ENCODE measurements around the gene NUDT9.
A peak's percentile ranks its signal among the peaks of the same experiment; 100 is the strongest.
"Not testable (repeated sequence)": the region's sequence is repeated elsewhere in the genome, so short reads cannot be mapped to it uniquely, and the experiment has no call there.

NUDT9 gene

GRCh38 chr4:87422104-87423052, at the start of gene NUDT9:
Gene NUDT9, plus strand, starts transcription at chr4:87422573. Its CDS starts 333 bp downstream, at chr4:87422906.
- peak; percentile 77 for DNase-seq

DNA sequence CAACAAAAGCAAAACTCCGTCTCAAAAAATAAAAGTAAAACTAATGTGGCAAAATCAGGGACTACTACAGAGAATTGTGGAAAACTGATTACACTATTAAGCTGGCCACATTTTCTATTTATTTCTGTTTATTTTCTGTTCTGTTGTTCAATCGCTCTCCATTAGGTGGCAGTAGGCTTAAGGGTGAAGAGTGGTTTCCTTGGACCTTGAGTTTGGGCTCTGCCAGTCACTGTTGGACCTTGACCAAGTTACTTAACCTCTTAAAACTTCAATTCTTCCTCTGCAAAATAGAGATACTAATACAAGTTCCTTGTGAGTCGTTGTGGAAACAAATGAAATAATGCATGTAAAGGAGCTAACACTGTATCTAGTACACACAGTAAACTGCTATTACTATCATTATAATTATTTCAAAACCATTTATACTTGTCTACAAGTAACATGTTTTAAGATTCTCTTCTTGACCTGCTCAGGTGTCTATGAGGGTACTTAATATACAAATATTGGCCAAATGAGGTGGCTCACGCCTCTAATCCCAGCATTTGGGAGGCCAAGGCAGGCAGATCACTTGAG, 46.6 kb upstream of the NUDT9 start:
- DNase-seq: no peak

DNA sequence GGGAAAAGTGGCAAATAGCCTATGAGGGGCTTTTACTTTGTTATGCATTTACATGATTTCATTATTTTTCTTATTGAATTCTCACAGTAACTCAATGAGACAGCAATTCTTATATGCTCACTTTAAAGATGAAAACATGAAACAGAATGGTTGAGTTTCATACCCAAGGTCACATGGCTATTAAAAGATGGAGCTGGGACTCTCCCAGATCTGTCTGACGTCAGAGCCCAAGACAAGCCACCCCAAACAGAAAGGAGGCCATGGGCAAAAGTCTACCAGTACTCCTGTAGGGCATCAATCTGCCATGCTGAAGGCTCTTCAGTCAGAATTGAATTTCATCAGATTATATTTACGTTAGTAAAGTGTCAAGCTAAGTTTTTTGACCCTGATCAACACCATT, 44.6 kb upstream of the NUDT9 start:
- no peak for DNase-seq

DNA sequence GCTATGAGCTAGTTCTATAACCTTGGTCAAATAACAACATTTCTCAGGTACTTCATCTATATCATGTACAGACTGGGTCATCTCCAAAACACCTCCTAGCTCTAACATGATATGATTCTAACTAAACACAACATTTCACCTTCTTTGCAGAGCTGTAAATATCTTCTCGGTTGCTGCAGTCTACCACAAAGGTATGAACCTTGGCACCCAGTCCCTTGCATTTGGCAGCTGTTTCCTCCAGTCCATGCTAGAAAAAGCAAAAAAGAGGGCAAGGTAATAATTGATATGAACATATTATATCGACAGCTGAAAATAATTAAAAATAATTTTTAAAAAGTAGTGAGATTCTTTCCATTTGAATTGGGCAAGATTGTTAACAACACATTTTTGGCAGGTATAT, 40.3 kb upstream of the NUDT9 start:
- DNase-seq: no peak

- DNase-seq: no peak
Measured at GRCh38 chr4:87382931-87383330, 39.4 kb upstream of the NUDT9 start.

DNA sequence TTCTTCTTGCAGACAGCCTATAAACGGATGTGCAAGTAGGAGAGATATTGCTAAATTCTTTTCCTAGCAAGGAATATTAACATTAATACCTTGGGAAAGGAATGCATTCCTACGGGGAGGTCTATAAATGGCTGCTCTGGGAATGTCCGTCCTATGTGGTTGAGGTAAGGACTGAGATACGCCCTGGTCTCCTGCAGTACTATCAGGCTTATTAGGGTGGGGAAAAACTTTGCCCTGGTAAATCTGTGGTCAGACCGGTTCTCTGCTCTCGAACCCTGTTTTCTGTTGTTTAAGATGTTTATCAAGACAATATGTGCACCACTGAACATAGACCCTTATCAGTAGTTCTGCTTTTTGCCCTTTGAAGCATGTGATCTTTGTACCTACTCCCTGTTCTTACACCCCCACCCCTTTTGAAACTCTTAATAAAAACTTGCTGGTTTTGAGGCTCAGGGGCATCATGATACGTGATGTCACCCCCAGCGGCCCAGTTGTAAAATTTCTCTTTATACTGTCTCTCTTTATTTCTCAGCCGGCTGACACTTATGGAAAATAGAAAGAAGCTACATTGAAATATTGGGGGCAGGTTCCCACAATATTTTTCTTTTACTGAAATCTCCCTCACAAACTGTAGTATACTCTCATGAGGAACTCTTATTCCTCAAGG, 37.8 kb upstream of the NUDT9 start:
- not testable (repeated sequence) for DNase-seq

GRCh38 chr4:87387237-87387636, 35.1 kb upstream of the NUDT9 start:
- no peak for DNase-seq

- no peak for DNase-seq
Measured at GRCh38 chr4:87388901-87389300, 33.5 kb upstream of the NUDT9 start.

DNA sequence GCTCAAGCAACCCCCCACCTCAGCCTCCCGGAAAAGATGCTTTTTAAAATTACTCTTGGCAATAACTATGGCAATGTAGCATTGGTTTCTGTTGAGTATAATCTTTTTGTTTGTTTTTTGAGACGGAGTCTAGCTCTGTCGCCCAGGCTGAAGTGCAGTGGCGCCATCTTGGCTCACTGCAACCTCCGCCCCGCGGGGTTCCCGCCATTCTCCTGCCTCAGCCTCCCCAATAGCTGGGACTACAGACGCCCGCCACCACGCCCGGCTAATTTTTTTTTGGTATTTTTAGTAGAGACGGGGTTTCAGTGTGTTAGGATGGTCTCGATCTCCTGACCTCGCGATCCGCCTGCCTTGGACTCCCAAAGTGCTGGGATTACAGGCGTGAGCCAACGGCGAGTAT, 32.3 kb upstream of the NUDT9 start:
- not testable (repeated sequence) for DNase-seq

DNA sequence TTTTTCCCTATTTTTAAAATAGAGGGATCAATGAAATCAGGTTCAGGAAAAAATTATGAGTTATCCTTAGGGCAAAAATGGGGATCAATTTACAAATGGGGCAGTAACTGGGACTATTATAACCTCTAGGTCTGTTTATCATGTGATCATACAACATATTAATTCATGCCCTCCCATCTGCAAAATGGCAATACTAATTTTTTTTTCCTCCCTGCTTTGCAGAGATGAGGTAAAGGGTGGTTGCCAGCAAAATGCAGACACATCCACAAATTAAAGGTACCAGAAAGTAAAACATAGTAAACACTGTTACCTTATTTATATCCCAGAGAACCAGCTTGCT, 31.9 kb upstream of the NUDT9 start:
- DNase-seq: no peak

DNA sequence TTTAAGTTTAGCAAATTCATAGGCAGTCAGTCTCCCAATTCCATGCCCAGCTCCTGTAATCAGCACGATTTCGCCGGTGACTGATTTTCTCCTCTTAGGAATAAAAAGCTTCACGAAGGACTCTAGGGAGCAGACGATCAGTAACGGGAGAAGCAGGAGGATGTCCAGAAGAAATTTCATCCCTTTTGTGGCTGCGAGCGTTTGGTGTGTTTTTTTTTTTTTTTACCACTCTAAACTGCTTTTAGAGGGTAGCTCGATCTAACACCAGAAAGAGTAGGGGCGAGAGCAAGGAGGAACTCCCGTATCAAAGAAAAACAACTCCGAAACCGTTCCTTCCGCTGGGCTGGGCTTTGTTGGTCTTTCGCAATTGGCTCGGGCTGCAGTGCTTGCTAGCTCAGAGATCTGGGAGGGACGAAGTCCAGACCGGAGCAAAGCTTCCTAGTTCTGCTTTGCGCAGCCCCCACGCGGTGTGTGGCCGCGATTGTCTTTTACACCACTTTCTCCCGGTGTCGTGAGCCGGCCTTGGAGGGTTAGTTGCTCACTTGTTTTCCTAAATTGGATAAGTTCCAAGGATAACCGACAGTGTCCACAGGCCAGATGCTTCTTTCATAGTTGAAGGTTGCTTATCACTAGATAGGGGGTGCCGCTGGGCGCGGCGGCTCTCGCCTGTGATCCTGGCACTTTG, 31.3 kb upstream of the NUDT9 start, which contains the start of gene HSD17B11:
TSS of gene HSD17B11 (minus strand) at position 298 of the 685 bp plus-strand sequence. CDS start at position 180, 118 bp downstream.
- DNase-seq: peak; percentile 67 to 71

DNA sequence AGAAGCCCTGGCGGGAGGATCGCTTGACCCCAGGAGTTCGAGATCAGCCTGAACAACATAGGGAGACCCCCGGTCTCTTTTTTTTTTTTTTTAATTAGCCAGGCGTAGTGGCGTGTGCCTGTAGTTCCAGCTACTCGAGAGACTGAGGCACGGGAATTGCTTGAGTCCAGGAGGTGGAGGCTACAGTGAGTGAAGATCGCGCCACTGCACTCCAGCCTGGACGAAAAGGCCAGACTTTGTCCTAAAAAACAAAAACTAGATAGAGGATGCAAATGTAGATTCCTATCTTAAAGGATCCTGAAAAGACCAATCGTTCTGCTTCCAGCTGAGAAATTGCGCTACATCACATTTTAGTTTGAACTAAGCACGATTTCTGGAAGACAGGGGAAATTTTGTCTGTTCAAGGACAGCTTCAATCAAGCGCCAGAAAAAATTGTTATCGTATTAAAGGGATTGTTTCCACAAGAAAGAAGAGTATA, 30.8 kb upstream of the NUDT9 start:
- DNase-seq: no peak

DNA sequence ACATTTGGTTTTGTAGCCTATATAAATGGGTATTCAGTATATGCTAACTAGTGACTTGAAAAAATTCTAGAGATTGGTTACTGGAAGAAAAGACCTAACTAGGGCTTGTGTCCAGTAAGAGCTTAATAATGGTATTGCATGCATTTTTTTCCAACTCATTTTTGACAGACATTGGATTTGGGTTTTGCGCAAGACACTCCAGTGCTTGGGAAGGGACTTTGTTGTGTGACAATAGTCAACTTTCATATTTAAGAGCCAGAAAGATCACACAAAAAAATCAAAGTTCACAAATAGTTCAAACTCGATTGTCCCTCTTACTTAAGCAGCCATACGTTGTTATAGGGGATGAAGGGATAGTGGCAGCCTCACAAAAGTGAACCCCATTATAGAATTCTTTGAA, 30.2 kb upstream of the NUDT9 start:
- DNase-seq: no peak

DNA sequence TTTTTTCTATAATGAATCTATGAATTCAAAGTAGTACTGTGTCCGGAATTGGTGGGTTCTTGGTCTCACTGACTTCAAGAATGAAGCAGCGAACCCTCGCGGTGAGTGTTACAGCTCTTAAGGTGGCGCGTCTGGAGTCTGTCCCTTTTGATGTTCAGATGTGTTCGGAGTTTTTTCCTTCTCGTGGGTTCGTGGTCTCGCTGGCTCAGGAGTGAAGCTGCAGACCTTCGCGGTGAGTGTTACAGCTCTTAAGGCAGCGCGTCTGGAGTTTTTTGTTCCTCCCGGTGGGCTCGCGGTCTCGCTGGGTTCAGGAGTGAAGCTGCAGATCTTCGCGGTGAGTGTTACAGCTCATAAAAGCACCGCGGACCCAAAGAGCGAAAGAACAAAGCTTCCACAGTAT, 27.3 kb upstream of the NUDT9 start:
- DNase-seq: not testable (repeated sequence)

DNA sequence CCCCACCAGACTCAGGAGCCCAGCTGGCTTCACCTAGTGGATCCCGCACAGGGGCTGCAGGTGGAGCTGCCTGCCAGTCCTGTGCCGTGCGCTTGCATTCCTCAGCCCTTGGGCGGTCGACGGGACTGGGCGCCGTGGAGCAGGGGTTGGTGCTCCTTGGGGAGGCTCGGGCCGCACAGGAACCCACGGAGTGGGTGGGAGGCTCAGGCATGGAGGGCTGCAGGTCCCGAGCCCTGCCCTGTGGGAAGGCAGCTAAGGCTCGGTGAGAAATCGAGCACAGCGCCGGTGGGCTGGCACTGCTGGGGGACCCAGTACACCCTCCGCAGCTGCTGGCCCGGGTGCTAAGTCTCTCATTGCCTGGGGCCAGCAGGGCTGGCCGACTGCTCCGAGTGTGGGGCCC, 26.5 kb upstream of the NUDT9 start:
- DNase-seq: not testable (repeated sequence)

GRCh38 chr4:87399148-87399547, 23.2 kb upstream of the NUDT9 start:
- no peak for DNase-seq

- DNase-seq: no peak
Measured at GRCh38 chr4:87399954-87400353, 22.4 kb upstream of the NUDT9 start.

DNA sequence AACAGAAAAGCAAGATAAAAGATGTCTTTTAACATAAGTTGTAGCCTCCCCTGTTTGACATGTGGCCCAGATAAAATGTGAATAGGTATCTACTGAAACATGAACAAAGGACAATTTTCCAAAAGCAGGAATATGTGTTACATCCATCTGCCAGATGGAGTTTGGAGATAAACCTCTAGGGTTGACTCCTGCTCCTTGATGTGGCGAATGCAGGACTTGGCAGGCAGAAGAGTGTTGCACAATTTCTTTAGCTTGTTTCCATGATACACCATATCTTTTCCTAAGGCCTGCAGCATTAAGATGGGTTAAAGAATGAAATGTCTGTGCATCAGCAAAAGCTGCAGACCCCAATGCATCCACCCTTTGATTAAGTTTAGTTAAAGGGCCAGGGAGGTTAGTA, 18.6 kb upstream of the NUDT9 start:
- DNase-seq: not testable (repeated sequence)

GRCh38 chr4:87405211-87405820, 17.1 kb upstream of the NUDT9 start:
- no peak for DNase-seq

DNA sequence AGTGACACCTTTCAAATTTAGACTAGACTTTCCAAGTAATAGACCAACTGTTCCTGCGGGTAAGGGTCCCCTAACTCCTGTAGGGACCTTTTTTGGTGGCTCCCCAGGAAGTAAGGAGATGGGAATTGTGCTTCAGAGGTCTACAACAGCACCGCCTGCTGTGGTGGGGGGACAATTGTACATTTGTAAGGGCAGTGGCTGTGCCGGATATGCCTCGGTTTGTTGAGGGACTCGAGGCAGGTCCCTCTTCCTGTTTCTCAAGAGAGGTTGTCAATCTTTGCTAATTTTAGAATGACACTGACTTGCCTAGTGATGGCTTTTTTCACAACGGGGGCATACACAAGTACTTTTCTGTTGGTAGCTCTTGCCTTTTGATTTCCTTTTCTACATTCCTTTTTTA, 15.9 kb upstream of the NUDT9 start:
- DNase-seq: no peak

DNA sequence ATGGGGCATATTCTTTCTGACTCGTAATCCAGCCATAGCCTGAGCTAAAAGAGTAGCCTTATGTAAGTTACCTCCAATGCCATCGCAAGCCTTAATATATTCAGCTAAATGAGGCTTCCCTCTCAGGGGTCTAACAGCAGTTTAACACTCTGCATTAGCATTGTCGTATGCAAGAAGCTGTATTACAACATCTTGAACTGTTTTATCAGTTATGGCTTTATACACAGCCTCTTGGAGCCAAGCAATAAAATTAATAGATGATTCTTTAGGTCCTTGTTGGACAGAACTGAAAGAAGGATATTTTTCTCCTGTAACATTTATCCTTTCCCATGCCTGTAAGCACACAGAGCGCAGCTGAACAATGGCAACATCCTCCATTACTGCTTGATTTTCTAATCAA, 15.5 kb upstream of the NUDT9 start:
- not testable (repeated sequence) for DNase-seq

DNA sequence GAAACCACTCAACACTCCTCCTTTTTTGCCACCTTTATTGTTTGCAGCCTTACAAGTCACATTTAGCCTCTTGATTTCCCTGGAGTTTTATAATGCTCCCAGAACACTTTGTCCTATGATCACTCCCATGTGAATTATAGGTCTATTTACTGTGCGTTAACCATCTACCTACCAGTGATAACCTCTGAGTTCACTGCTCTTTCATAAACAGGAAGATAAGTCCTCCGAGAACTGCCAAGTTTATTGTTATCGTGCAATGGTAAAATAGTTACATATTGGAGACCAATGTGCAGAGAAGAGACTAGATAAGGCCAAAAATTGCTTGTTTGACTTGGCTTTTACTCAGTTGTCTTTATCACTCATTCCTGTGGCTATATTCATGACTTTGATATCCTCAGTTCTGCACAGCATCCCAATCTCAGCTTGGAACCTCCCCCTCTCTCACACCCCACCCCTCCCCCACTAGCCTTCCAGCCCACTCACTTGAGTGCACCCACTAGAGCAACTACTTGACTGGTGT, 12.9 kb upstream of the NUDT9 start:
- DNase-seq: no peak

Measured in activated CD4-positive, alpha-beta T cell treated with anti-CD3 and anti-CD28 coated beads, Interleukin-2, amount 50 U/mL, for 4 hours (primary cell).